Dedifferentiated amniotic fluid mesenchymal stem cell (primary cell): ENCODE results near the gene CDC37L1.
A peak's percentile ranks its signal among the peaks of the same experiment; 100 is the strongest.
"Not testable (repeated sequence)": the region's sequence is repeated elsewhere in the genome, so short reads cannot be mapped to it uniquely, and the experiment has no call there.

ENCODE experiments used
- DNase-seq: peaks from one replicate; pipeline ENCODE4 v3.0.0-alpha.2; 2016; ENCODE audit errors: extremely low spot score

The CDC37L1 gene

GRCh38 chr9:4679268-4680172 lies at the start of gene CDC37L1:
CDC37L1 (plus strand) TSS chr9:4679569; CDS start chr9:4679768, 199 bp downstream.
- DNase-seq, result peak; percentile 95

GRCh38 chr9:4630836-4631235 lies 48.5 kb upstream of the CDC37L1 start:
- no peak for DNase-seq

- no peak for DNase-seq
Observed at GRCh38 chr9:4638968-4639367, 40.4 kb upstream of the CDC37L1 start.

- no peak for DNase-seq
Observed at GRCh38 chr9:4639420-4639819, 39.9 kb upstream of the CDC37L1 start.

GRCh38 chr9:4640027-4640426 lies 39.3 kb upstream of the CDC37L1 start:
- DNase-seq, result no peak

- DNase-seq, result no peak
Observed at GRCh38 chr9:4642351-4642750, 37.0 kb upstream of the CDC37L1 start.

GRCh38 chr9:4654084-4654483 lies 25.3 kb upstream of the CDC37L1 start:
- DNase-seq, result no peak

GRCh38 chr9:4654538-4654937 lies 24.8 kb upstream of the CDC37L1 start:
- DNase-seq, result no peak

- not testable (repeated sequence) for DNase-seq
Observed at GRCh38 chr9:4656196-4656595, 23.2 kb upstream of the CDC37L1 start.

GRCh38 chr9:4656621-4657020 lies 22.7 kb upstream of the CDC37L1 start:
- no peak for DNase-seq

- no peak for DNase-seq
Observed at GRCh38 chr9:4657426-4658159, 21.8 kb upstream of the CDC37L1 start.

- not testable (repeated sequence) for DNase-seq
Observed at GRCh38 chr9:4660665-4661064, 18.7 kb upstream of the CDC37L1 start.

- DNase-seq, result no peak
Observed at GRCh38 chr9:4661165-4661564, 18.2 kb upstream of the CDC37L1 start.

- peak; percentile 51 for DNase-seq
Observed at GRCh38 chr9:4661611-4662010, 17.8 kb upstream of the CDC37L1 start.

GRCh38 chr9:4662108-4662988 lies 17.0 kb upstream of the CDC37L1 start, which contains the start of gene PLPP6:
PLPP6 (plus strand) TSS chr9:4662294; CDS start chr9:4662376, 82 bp downstream.
- DNase-seq, result peak; percentile 71

- DNase-seq, result no peak
Observed at GRCh38 chr9:4662989-4663792, 16.2 kb upstream of the CDC37L1 start.

GRCh38 chr9:4663956-4664355 lies 15.4 kb upstream of the CDC37L1 start:
- DNase-seq, result no peak

- DNase-seq, result no peak
Observed at GRCh38 chr9:4665357-4665756, 14.0 kb upstream of the CDC37L1 start.

GRCh38 chr9:4666042-4666699 lies 13.2 kb upstream of the CDC37L1 start, which contains the start of gene SPATA6L:
SPATA6L (minus strand) TSS chr9:4666480; CDS start chr9:4666250, 230 bp downstream.
- no peak for DNase-seq

- DNase-seq, result no peak
Observed at GRCh38 chr9:4667681-4668080, 11.7 kb upstream of the CDC37L1 start.
